PFSK-1 (cell line): ENCODE results near the gene PRR14L.

Experiments
- FOXP2 ChIP-seq: optimal IDR thresholded peaks from 2 replicates; pipeline ENCODE3; 2011; ENCODE audit warnings: borderline replicate concordance, control low read depth, inconsistent platforms; ENCODE audit not compliant: insufficient read depth; ENCODE audit errors: extremely low read length, extremely low read depth
- POLR2AphosphoS5 ChIP-seq: IDR thresholded peaks from 2 replicates; pipeline ENCODE4 v1.6.1; 2012; ENCODE audit warnings: low read depth, mild to moderate bottlenecking, control low read depth, low read length, moderate library complexity
- SIN3A ChIP-seq: IDR thresholded peaks from 2 replicates; pipeline ENCODE4 v1.6.1; 2012; ENCODE audit warnings: mild to moderate bottlenecking, low read length, moderate library complexity, borderline replicate concordance; ENCODE audit not compliant: insufficient read depth
- TAF1 ChIP-seq: IDR thresholded peaks from 2 replicates; pipeline ENCODE4 v1.6.1; 2012; ENCODE audit warnings: low read length, control low read depth, borderline replicate concordance; ENCODE audit not compliant: insufficient read depth
- TF ChIP-seq, protein P1 (sequence below), 2 experiments: IDR thresholded peaks; 2 replicates each; pipeline versions ENCODE4 v1.6.1 to v1.8.0; 2011 to 2012; ENCODE audit warnings: low read depth in 2 of 2, low read length in 2 of 2, control low read depth in 1 of 2, inconsistent platforms in 1 of 2, mild to moderate bottlenecking in 1 of 2, moderate library complexity in 1 of 2; ENCODE audit not compliant: insufficient read depth in 1 of 2

Gene PRR14L

GRCh38 chr22:31748490-31748889 lies 1.4 kb downstream of the PRR14L start:
- TF ChIP-seq, protein P1, sequence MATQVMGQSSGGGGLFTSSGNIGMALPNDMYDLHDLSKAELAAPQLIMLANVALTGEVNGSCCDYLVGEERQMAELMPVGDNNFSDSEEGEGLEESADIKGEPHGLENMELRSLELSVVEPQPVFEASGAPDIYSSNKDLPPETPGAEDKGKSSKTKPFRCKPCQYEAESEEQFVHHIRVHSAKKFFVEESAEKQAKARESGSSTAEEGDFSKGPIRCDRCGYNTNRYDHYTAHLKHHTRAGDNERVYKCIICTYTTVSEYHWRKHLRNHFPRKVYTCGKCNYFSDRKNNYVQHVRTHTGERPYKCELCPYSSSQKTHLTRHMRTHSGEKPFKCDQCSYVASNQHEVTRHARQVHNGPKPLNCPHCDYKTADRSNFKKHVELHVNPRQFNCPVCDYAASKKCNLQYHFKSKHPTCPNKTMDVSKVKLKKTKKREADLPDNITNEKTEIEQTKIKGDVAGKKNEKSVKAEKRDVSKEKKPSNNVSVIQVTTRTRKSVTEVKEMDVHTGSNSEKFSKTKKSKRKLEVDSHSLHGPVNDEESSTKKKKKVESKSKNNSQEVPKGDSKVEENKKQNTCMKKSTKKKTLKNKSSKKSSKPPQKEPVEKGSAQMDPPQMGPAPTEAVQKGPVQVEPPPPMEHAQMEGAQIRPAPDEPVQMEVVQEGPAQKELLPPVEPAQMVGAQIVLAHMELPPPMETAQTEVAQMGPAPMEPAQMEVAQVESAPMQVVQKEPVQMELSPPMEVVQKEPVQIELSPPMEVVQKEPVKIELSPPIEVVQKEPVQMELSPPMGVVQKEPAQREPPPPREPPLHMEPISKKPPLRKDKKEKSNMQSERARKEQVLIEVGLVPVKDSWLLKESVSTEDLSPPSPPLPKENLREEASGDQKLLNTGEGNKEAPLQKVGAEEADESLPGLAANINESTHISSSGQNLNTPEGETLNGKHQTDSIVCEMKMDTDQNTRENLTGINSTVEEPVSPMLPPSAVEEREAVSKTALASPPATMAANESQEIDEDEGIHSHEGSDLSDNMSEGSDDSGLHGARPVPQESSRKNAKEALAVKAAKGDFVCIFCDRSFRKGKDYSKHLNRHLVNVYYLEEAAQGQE (IDR thresholded peaks at IDR 0.05; ENCODE audit: insufficient read depth in 1 of 2, low read depth in 2 of 2, low read length in 2 of 2), result no peak
- no peak for TF ChIP-seq SIN3A
- TF ChIP-seq POLR2AphosphoS5, result no peak
- TF ChIP-seq TAF1, result no peak
- TF ChIP-seq FOXP2, result no peak

DNA sequence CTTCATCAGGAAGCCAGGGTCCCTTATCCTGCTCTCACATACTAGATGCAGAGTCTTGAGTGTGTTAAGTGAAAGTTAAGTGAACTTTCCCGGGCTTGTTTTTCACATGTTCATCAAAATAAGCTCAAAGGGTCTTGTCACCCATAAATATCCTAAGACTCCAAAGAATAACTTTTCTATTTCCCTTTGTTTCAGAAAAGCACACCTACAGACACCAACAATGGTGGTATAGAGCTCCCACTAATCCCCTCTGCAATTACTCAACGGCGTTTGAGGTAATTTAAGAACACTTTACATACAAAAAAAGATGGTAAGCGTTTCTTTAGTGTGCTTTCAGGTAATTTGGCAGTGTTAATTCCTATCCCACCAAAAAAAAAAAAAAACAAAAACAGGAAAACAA lies 2.5 kb downstream of the PRR14L start:
- TF ChIP-seq, protein P1 (IDR thresholded peaks at IDR 0.05; ENCODE audit: insufficient read depth in 1 of 2, low read depth in 2 of 2, low read length in 2 of 2), result no peak
- TF ChIP-seq POLR2AphosphoS5 (no peak), TAF1 (no peak), SIN3A (no peak), FOXP2 (no peak)

GRCh38 chr22:31743871-31744270 lies 6.1 kb downstream of the PRR14L start:
- TF ChIP-seq TAF1 (no peak), FOXP2 (no peak), POLR2AphosphoS5 (no peak), SIN3A (no peak)
- TF ChIP-seq, protein P1 (IDR thresholded peaks at IDR 0.05; ENCODE audit: insufficient read depth in 1 of 2, low read depth in 2 of 2, low read length in 2 of 2), result no peak

GRCh38 chr22:31742682-31743081 lies 7.2 kb downstream of the PRR14L start:
- TF ChIP-seq FOXP2 (no peak), SIN3A (no peak), TAF1 (no peak), POLR2AphosphoS5 (no peak)
- TF ChIP-seq, protein P1 (IDR thresholded peaks at IDR 0.05; ENCODE audit: insufficient read depth in 1 of 2, low read depth in 2 of 2, low read length in 2 of 2), result no peak

DNA sequence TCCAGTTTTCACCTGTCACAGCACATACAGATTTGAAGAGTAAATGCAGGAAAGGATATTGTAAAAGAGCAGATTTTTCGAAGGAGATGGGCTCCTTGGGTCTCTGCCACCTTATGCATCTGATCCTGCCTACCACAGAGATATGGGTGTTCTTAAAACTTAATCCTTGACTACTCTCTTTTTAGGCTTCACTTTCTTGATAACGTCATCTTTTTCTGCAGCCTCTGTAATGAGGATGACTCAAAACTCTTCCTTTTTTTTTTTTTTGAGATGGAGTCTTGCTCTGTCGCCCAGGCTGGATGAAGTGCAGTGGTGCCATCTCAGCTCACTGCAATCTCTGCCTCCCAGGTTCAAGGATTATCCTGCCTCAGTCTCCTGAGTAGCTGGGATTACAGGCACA lies 7.8 kb downstream of the PRR14L start:
- TF ChIP-seq TAF1 (no peak), POLR2AphosphoS5 (no peak), SIN3A (no peak), FOXP2 (no peak)
- TF ChIP-seq, protein P1 (IDR thresholded peaks at IDR 0.05; ENCODE audit: insufficient read depth in 1 of 2, low read depth in 2 of 2, low read length in 2 of 2), result no peak
